Effector memory CD8-positive, alpha-beta T cell (primary cell): ENCODE data around the gene SERP2.

Source experiments
- ATAC-seq: fragments of 150-1000 bp; cut with Tn5 transposase; replicated peaks from 2 replicates; pipeline ENCODE4 v1.10.0; 2021; ENCODE audit warnings: mild to moderate bottlenecking, moderate library complexity
- DNase-seq, 3 experiments: peaks; one replicate each; pipeline ENCODE4 v3.0.0; 2021
- H3K27ac Mint-ChIP-seq, 2 donors: one replicate each; pipeline ENCODE4 v1.8.0; 2022; ENCODE audit warnings: mild to moderate bottlenecking in 2 of 2, mixed read lengths in 2 of 2, moderate library complexity in 2 of 2
- H3K27me3 Mint-ChIP-seq, 2 donors: one replicate each; pipeline ENCODE4 v1.8.0; 2022; ENCODE audit warnings: mixed read lengths in 2 of 2
- H3K36me3 Mint-ChIP-seq: one replicate; pipeline ENCODE4 v1.8.0; 2022; ENCODE audit warnings: mild to moderate bottlenecking, moderate library complexity, mixed read lengths; ENCODE audit not compliant: insufficient read depth
- H3K4me1 Mint-ChIP-seq, 2 donors: one replicate each; pipeline ENCODE4 v1.8.0; 2022; ENCODE audit warnings: low read depth in 2 of 2, mixed read lengths in 2 of 2
- H3K4me3 Mint-ChIP-seq, 2 donors: one replicate each; pipeline ENCODE4 v1.8.0; 2022; ENCODE audit warnings: mild to moderate bottlenecking in 2 of 2, mixed read lengths in 2 of 2, moderate library complexity in 2 of 2
- H3K9me3 Mint-ChIP-seq, 2 donors: one replicate each; pipeline ENCODE4 v1.8.0; 2022; ENCODE audit warnings: mixed read lengths in 2 of 2

The SERP2 gene

GRCh38 chr13:44365008-44365407 lies 8.6 kb upstream of the SERP2 start:
- Mint-ChIP-seq H3K36me3 (no peaks in the 10 kb centered on the region), H3K27me3 (peaks cover 0 to 20% of the 10 kb centered on the region in 2 donors), H3K4me1 (no peaks in the 10 kb centered on the region), H3K27ac (no peak overlapping the region), H3K4me3 (no peak overlapping the region), H3K9me3 (no peaks in the 10 kb centered on the region)
- ATAC-seq (no peak), DNase-seq (no peak)

GRCh38 chr13:44365899-44366298 lies 7.7 kb upstream of the SERP2 start:
- no peaks in the 10 kb centered on the region for H3K4me1 Mint-ChIP-seq
- H3K27me3 Mint-ChIP-seq = peaks cover 0 to 26% of the 10 kb centered on the region in 2 donors
- H3K27ac Mint-ChIP-seq = no peak overlapping the region
- DNase-seq = no peak
- H3K4me3 Mint-ChIP-seq = no peak overlapping the region
- no peaks in the 10 kb centered on the region for H3K36me3 Mint-ChIP-seq
- H3K9me3 Mint-ChIP-seq = no peaks in the 10 kb centered on the region
- ATAC-seq = no peak

GRCh38 chr13:44368062-44368591 lies 5.5 kb upstream of the SERP2 start:
- Mint-ChIP-seq H3K27me3 (peaks cover 11 to 37% of the 10 kb centered on the region in 2 donors), H3K9me3 (no peaks in the 10 kb centered on the region), H3K4me1 (peaks cover 0 to 4% of the 10 kb centered on the region in 2 donors), H3K36me3 (no peaks in the 10 kb centered on the region), H3K4me3 (no peak overlapping the region), H3K27ac (no peak overlapping the region)
- DNase-seq = no peak
- ATAC-seq = no peak

GRCh38 chr13:44368599-44369368 lies 4.8 kb upstream of the SERP2 start:
- ATAC-seq (no peak), DNase-seq (no peak)
- Mint-ChIP-seq H3K4me1 (peaks cover 0 to 4% of the 10 kb centered on the region in 2 donors), H3K27me3 (peaks cover 12 to 41% of the 10 kb centered on the region in 2 donors), H3K36me3 (no peaks in the 10 kb centered on the region), H3K4me3 (no peak overlapping the region), H3K27ac (no peak overlapping the region), H3K9me3 (no peaks in the 10 kb centered on the region)

GRCh38 chr13:44371421-44371820 lies 2.2 kb upstream of the SERP2 start:
- Mint-ChIP-seq H3K27me3 (peaks cover 19 to 41% of the 10 kb centered on the region in 2 donors), H3K9me3 (no peaks in the 10 kb centered on the region), H3K27ac (no peak overlapping the region), H3K36me3 (no peaks in the 10 kb centered on the region), H3K4me3 (no peak overlapping the region), H3K4me1 (peaks cover 0 to 4% of the 10 kb centered on the region in 2 donors)
- DNase-seq (no peak), ATAC-seq (no peak)

GRCh38 chr13:44373247-44373600 lies 400 bp upstream of the SERP2 start:
- Mint-ChIP-seq H3K4me3 (peak overlapping the region; percentile 35 to 49), H3K36me3 (no peaks in the 10 kb centered on the region), H3K27me3 (peaks cover 19 to 41% of the 10 kb centered on the region in 2 donors), H3K9me3 (no peaks in the 10 kb centered on the region), H3K4me1 (peaks cover 0 to 4% of the 10 kb centered on the region in 2 donors), H3K27ac (no peak overlapping the region)
- DNase-seq = no peak
- no peak for ATAC-seq

GRCh38 chr13:44374348-44374712 lies 706 bp downstream of the SERP2 start:
- Mint-ChIP-seq H3K9me3 (no peaks in the 10 kb centered on the region), H3K4me3 (peak overlapping the region; percentile 43 to 49)

GRCh38 chr13:44378277-44378676 lies 4.7 kb downstream of the SERP2 start:
- no peak overlapping the region for H3K4me3 Mint-ChIP-seq
- DNase-seq = no peak
- H3K4me1 Mint-ChIP-seq = no peaks in the 10 kb centered on the region
- no peak overlapping the region for H3K27ac Mint-ChIP-seq
- H3K9me3 Mint-ChIP-seq = no peaks in the 10 kb centered on the region
- peaks cover 7 to 12% of the 10 kb centered on the region in 2 donors for H3K27me3 Mint-ChIP-seq
- ATAC-seq = no peak
- H3K36me3 Mint-ChIP-seq = no peaks in the 10 kb centered on the region

More at GRCh38 chr13:44374348-44374712, 706 bp downstream of the SERP2 start:
- H3K27me3 Mint-ChIP-seq = peaks cover 19 to 41% of the 10 kb centered on the region in 2 donors
- DNase-seq (no peak), ATAC-seq (no peak)
- no peaks in the 10 kb centered on the region for H3K36me3 Mint-ChIP-seq
- peaks cover 0 to 4% of the 10 kb centered on the region in 2 donors for H3K4me1 Mint-ChIP-seq
- H3K27ac Mint-ChIP-seq = no peak overlapping the region

- ATAC-seq (no peak), DNase-seq (no peak)
- Mint-ChIP-seq H3K9me3 (no peaks in the 10 kb centered on the region), H3K27me3 (peaks cover 2 to 3% of the 10 kb centered on the region in 2 donors), H3K4me1 (no peaks in the 10 kb centered on the region), H3K27ac (no peak overlapping the region), H3K4me3 (no peak overlapping the region), H3K36me3 (no peaks in the 10 kb centered on the region)
Measured at GRCh38 chr13:44379885-44380284, 6.3 kb downstream of the SERP2 start.

- Mint-ChIP-seq H3K4me3 (no peak overlapping the region), H3K9me3 (no peaks in the 10 kb centered on the region), H3K27me3 (no peaks in the 10 kb centered on the region), H3K36me3 (no peaks in the 10 kb centered on the region), H3K4me1 (no peaks in the 10 kb centered on the region), H3K27ac (no peak overlapping the region)
- ATAC-seq (no peak), DNase-seq (no peak)
Measured at GRCh38 chr13:44380404-44381165, 7.0 kb downstream of the SERP2 start.

- no peaks in the 10 kb centered on the region for H3K9me3 Mint-ChIP-seq
- H3K4me3 Mint-ChIP-seq = no peak overlapping the region
- no peaks in the 10 kb centered on the region for H3K4me1 Mint-ChIP-seq
- no peak overlapping the region for H3K27ac Mint-ChIP-seq
- no peaks in the 10 kb centered on the region for H3K36me3 Mint-ChIP-seq
- H3K27me3 Mint-ChIP-seq = no peaks in the 10 kb centered on the region
- DNase-seq (no peak), ATAC-seq (no peak)
Measured at GRCh38 chr13:44382635-44383145, 9.1 kb downstream of the SERP2 start.

- H3K4me1 Mint-ChIP-seq = no peaks in the 10 kb centered on the region
- no peaks in the 10 kb centered on the region for H3K27me3 Mint-ChIP-seq
- H3K36me3 Mint-ChIP-seq = no peaks in the 10 kb centered on the region
- ATAC-seq = no peak
- no peak for DNase-seq
- H3K4me3 Mint-ChIP-seq = no peak overlapping the region
- no peak overlapping the region for H3K27ac Mint-ChIP-seq
- H3K9me3 Mint-ChIP-seq = no peaks in the 10 kb centered on the region
Measured at GRCh38 chr13:44383945-44384344, 10.3 kb downstream of the SERP2 start.

GRCh38 chr13:44384778-44385177 lies 11.2 kb downstream of the SERP2 start:
- Mint-ChIP-seq H3K27me3 (no peaks in the 10 kb centered on the region), H3K9me3 (no peaks in the 10 kb centered on the region), H3K4me3 (no peak overlapping the region), H3K27ac (no peak overlapping the region), H3K36me3 (no peaks in the 10 kb centered on the region), H3K4me1 (no peaks in the 10 kb centered on the region)
- DNase-seq = no peak
- ATAC-seq = no peak

- no peak for ATAC-seq
- H3K9me3 Mint-ChIP-seq = no peaks in the 10 kb centered on the region
- H3K4me1 Mint-ChIP-seq = no peaks in the 10 kb centered on the region
- no peak for DNase-seq
- H3K4me3 Mint-ChIP-seq = no peak overlapping the region
- H3K36me3 Mint-ChIP-seq = no peaks in the 10 kb centered on the region
- no peaks in the 10 kb centered on the region for H3K27me3 Mint-ChIP-seq
- no peak overlapping the region for H3K27ac Mint-ChIP-seq
Measured at GRCh38 chr13:44385401-44385800, 11.8 kb downstream of the SERP2 start.
